Ecto neural progenitor cell (in vitro differentiated cells): Measurements from ENCODE around the gene NR2F2.

Source experiments
- DNase-seq: peaks from one replicate; pipeline ENCODE4 v3.0.0-alpha.2; 2018; ENCODE audit warnings: low spot score

NR2F2 gene

GRCh38 chr15:96330450-96331143, at the start of gene NR2F2:
Gene NR2F2, plus strand, starts transcription at chr15:96330700. Its CDS starts 1,406 bp downstream, at chr15:96332106.
- DNase-seq: peak; percentile 95

DNA sequence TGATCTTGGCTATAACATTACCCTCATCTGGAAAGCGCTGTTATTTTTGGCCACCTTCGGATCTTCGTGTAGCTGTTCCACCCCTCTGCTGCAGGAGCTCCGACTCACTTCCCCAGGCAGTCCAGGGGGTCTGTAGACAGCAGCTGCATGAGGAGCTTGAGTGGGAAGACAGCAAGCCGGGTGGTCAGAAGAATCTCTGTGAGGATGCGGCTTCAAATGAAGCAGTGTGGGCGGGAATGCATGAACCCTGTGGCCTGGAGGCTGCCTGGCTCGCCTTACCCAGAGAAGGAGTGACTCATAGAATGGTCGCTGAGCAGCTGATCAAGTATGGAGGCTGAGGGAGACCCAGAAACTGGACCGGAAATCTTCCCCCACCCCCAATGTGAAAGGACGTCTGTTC, 45.2 kb upstream of the NR2F2 start:
- no peak for DNase-seq

DNA sequence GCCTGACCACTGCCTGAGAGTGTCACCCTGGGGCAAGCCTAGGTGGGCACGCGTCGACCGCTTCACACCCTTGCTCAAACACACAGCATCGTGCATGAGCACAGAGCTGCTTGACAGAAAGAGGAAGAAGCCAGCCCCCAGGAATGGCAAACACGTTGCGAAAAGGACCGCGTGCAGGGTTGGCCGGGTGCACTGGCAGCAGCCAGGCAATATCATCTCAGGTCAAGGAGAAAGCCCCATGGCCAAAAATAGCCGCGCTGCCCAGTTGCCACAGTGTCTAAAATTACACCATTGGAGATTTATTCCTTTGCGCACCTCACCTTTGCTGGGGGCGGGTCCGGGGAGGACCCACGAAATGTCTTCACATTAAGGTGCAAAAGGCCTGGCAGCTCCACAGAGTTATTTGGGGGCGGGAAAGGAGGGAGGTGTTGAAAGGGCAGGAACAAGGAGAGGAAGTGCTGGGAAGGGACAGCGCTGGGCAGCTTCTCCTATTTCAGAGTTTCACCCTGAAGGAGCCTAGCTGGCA, 44.7 kb upstream of the NR2F2 start:
- DNase-seq: no peak

- DNase-seq: no peak
Measured at GRCh38 chr15:96290679-96291078, 39.8 kb upstream of the NR2F2 start.

DNA sequence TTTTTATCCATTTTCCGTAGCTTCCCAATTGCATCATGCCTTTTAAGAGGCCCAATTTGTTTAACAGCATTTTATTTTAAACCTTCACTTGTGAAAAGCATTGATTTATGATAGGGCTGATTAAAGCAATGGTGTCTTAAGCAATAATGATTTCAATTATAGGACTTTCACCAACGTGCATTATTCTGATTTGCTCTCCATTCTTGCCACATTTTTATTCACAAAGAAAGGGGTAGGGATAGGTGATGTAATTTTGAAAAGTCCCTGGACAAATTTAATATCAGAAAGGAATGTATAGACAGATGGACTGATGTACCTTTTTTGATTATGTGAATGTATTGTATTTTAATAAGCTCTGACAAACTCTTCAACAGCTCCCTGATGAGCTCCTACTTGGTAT, 37.9 kb upstream of the NR2F2 start:
- no peak for DNase-seq

DNA sequence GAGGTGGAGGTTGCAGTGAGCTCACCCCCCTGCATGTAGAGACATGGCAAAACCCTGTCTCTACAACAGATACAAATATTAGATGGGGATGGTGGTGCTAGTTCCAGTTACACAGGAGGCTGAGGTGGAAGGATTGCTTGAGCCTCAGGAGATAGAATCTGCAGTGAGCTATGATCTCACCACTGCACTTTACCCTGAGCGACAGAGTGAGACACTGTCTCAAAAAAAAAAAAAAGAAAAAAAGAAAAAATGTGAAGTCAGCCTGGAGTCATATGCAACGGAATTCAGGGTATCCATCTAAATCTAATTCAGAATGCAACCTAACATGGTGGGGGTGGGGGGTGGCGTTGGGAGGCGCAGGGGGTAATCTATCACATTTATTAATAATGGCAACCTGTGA, 37.1 kb upstream of the NR2F2 start:
- DNase-seq: no peak

- DNase-seq: no peak
Measured at GRCh38 chr15:96294766-96295165, 35.7 kb upstream of the NR2F2 start.

DNA sequence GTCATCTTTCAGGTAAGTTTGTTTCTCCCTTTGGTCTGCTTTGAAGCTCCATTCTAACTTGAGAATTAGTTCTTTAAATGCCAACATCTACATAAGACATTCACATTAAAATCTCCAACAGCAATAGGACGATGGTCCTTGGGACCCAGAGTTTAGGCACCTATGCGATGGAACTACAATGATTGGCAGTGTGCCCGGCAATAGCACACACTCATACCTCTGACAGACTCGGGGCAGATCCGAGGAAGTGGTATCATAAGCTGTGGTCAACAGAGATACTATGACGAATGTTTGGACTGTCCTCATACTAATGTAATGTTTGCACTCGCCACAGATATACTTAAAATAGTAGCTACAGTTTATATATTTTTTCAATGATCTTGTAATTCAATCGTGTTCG, 34.2 kb upstream of the NR2F2 start:
- DNase-seq: no peak

- DNase-seq: no peak
Measured at GRCh38 chr15:96297783-96298182, 32.7 kb upstream of the NR2F2 start.

GRCh38 chr15:96298217-96298616, 32.3 kb upstream of the NR2F2 start:
- DNase-seq: no peak

DNA sequence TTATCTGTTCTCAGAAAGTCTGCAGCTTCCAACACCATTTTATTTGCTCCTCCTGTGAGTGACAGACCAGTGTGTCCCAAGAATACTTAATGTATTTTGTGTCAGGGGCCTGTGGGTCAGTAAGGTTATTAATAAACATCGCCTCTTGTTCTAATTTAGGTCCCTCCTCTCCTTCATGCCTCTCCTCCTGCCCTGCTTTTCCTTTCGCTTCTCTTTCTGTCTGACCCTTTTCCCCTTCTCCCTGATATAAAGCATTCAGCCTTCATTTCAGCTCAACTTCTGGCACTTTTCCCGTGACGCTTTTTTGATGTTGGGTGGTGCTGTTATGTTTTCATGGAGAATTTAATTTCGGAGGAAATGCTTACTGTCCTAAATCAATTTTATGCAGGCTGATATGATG, 29.7 kb upstream of the NR2F2 start:
- DNase-seq: no peak

DNA sequence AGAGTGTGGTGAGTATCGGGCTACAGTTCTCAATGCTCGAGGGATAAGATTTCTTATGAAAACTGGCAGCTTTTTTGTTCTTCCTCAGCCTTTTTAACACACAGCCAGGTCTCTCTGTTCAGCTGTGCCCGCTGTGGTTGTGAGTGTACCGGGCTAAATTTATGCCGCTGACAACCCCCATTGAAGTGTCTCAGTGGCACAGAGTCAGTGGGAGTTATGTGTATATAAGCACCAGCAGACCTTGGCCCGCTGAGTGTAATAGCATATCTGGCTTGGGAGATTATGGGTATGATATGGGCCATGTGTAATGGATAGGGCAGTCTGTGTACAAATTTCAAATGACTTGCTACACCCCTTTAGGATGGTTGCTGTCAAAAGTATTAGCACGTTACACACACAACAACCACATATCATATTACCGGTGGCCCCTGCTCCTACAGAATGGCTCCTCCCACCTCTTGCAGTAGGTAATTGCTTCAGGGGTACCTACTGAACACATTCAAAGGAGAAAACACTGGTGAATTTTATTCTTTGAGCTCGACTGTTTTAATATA, 26.9 kb upstream of the NR2F2 start:
- no peak for DNase-seq

DNA sequence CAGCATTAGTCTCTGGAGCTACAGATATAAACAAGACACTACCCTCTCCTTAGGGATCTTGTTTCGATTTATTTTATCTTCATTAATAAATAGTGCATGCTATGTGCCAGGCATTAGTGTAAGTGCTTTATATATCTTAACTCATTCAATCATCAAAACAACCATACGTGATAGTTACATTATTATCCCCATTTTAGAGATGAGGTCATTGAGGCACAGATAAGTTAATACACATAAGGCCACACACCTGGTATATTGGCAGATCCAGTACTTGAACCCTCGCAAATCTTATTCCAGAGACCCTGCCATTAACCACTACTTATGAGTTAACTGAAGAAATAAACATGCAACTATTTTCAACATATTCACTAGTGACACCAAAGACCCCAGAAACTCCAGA, 25.7 kb upstream of the NR2F2 start:
- DNase-seq: no peak

GRCh38 chr15:96306321-96306720, 24.2 kb upstream of the NR2F2 start:
- no peak for DNase-seq

GRCh38 chr15:96307856-96308394, 22.6 kb upstream of the NR2F2 start:
- DNase-seq: no peak

GRCh38 chr15:96309143-96309660, 21.3 kb upstream of the NR2F2 start:
- DNase-seq: no peak

- DNase-seq: no peak
Measured at GRCh38 chr15:96311256-96311955, 19.1 kb upstream of the NR2F2 start.

DNA sequence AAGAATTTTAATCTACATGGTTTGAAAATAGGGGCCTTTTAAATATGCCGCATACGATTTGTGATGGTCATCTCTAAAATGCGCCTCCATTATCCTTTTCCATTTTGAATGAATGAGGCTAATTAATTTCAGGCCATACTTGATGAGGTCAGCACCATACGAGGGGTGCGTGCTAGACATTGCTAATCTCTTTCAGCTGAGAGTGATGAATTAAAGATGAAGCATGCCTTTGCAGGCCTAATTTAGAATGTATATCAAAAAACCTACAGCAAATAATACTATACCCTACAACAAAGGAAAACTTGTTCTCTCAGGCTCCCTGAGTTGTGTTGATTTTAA, 18.6 kb upstream of the NR2F2 start:
- no peak for DNase-seq

GRCh38 chr15:96312641-96313335, 17.7 kb upstream of the NR2F2 start:
- no peak for DNase-seq

DNA sequence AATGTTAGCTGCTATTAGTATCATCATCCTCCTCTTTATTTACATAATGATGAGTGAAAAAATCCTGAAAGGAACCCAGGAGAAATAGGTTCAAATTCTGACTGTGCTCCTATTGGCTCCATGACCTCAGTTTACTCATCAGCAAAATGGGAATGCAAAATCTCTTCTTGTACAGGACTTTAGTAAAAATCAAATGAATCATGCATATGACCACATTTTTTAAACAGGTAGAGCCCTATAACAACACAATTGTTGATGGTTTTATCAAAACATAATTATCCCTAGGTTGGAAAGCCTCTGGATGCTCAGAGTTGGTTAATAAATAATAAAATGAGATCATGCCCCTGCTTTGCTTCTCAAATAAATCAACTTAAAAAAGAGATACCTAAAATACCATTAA, 16.0 kb upstream of the NR2F2 start:
- no peak for DNase-seq

DNA sequence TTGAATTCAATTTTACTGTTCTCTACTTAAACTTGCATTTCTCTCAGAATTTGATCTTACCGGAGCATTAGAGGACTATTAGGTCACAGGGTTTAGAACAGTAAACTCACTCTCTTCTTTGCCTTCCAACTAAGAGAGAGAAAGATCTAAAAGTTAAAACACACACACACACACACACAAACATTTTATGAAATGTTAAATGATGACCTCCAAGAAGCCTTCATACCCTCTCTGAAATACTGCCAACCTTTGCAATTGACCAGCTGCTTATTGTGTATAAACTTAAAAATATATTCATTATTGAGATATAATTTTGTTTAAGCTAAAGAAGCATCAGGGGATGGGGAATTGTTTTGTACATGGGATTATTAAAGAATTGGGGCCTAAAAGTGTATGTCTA, 15.5 kb upstream of the NR2F2 start:
- no peak for DNase-seq

- no peak for DNase-seq
Measured at GRCh38 chr15:96316953-96317629, 13.4 kb upstream of the NR2F2 start.
